Measurements from ENCODE around the gene HCN1.
"Not testable (repeated sequence)": the region's sequence is repeated elsewhere in the genome, so short reads cannot be mapped to it uniquely, and the experiment has no call there.

HCN1 gene

GRCh38 chr5:45417285-45417998, 278.7 kb downstream of the HCN1 start:
- DNase-seq, result no peak
- Mint-ChIP-seq H3K4me1 (ENCODE audit: low read depth) (no peaks in the 10 kb centered on the region), H3K36me3 (ENCODE audit: low read depth) (no peaks in the 10 kb centered on the region), H3K9me3 (peaks cover 16% of the 10 kb centered on the region), H3K4me3 (no peak overlapping the region), H3K27me3 (no peaks in the 10 kb centered on the region), H3K27ac (no peak overlapping the region)

GRCh38 chr5:45414620-45415573, 281.3 kb downstream of the HCN1 start:
- Mint-ChIP-seq H3K27ac (no peak overlapping the region), H3K4me3 (no peak overlapping the region), H3K27me3 (no peaks in the 10 kb centered on the region), H3K9me3 (peaks cover 20% of the 10 kb centered on the region), H3K36me3 (ENCODE audit: low read depth) (no peaks in the 10 kb centered on the region), H3K4me1 (ENCODE audit: low read depth) (no peaks in the 10 kb centered on the region)
- DNase-seq, result no peak

GRCh38 chr5:45411971-45412612, 284.1 kb downstream of the HCN1 start:
- Mint-ChIP-seq H3K4me1 (ENCODE audit: low read depth) (no peaks in the 10 kb centered on the region), H3K9me3 (peaks cover 19% of the 10 kb centered on the region), H3K36me3 (ENCODE audit: low read depth) (no peaks in the 10 kb centered on the region), H3K4me3 (no peak overlapping the region), H3K27ac (no peak overlapping the region), H3K27me3 (no peaks in the 10 kb centered on the region)
- DNase-seq, result no peak

- Mint-ChIP-seq H3K36me3 (ENCODE audit: low read depth) (no peaks in the 10 kb centered on the region), H3K27me3 (no peaks in the 10 kb centered on the region), H3K4me1 (ENCODE audit: low read depth) (no peaks in the 10 kb centered on the region), H3K9me3 (peaks cover 17% of the 10 kb centered on the region), H3K27ac (no peak overlapping the region), H3K4me3 (no peak overlapping the region)
- DNase-seq, result no peak
Observed at GRCh38 chr5:45410304-45410995, 285.7 kb downstream of the HCN1 start.

GRCh38 chr5:45408067-45408466, 288.1 kb downstream of the HCN1 start:
- Mint-ChIP-seq H3K27me3 (no peaks in the 10 kb centered on the region), H3K4me1 (ENCODE audit: low read depth) (no peaks in the 10 kb centered on the region), H3K9me3 (peaks cover 11% of the 10 kb centered on the region), H3K4me3 (no peak overlapping the region), H3K27ac (no peak overlapping the region), H3K36me3 (ENCODE audit: low read depth) (no peaks in the 10 kb centered on the region)
- DNase-seq, result no peak

- Mint-ChIP-seq H3K36me3 (ENCODE audit: low read depth) (no peaks in the 10 kb centered on the region), H3K4me1 (ENCODE audit: low read depth) (no peaks in the 10 kb centered on the region), H3K27me3 (no peaks in the 10 kb centered on the region), H3K9me3 (peaks cover 2% of the 10 kb centered on the region), H3K4me3 (no peak overlapping the region), H3K27ac (no peak overlapping the region)
- no peak for DNase-seq
Observed at GRCh38 chr5:45402804-45403455, 293.2 kb downstream of the HCN1 start.

GRCh38 chr5:45399041-45399440, 297.1 kb downstream of the HCN1 start:
- Mint-ChIP-seq H3K27ac (no peak overlapping the region), H3K9me3 (peaks cover 4% of the 10 kb centered on the region), H3K27me3 (no peaks in the 10 kb centered on the region), H3K36me3 (ENCODE audit: low read depth) (no peaks in the 10 kb centered on the region), H3K4me3 (no peak overlapping the region), H3K4me1 (ENCODE audit: low read depth) (no peaks in the 10 kb centered on the region)
- DNase-seq, result no peak

- no peak for DNase-seq
Observed at GRCh38 chr5:45385321-45386058, 310.7 kb downstream of the HCN1 start.

GRCh38 chr5:45383985-45384384, 312.2 kb downstream of the HCN1 start:
- Mint-ChIP-seq H3K36me3 (ENCODE audit: low read depth) (no peaks in the 10 kb centered on the region), H3K27me3 (no peaks in the 10 kb centered on the region), H3K27ac (no peak overlapping the region), H3K4me1 (ENCODE audit: low read depth) (no peaks in the 10 kb centered on the region), H3K9me3 (peaks cover 8% of the 10 kb centered on the region), H3K4me3 (no peak overlapping the region)
- no peak for DNase-seq

More at GRCh38 chr5:45385321-45386058, 310.7 kb downstream of the HCN1 start:
- H3K27ac Mint-ChIP-seq, result no peak overlapping the region
- peaks cover 14% of the 10 kb centered on the region for H3K9me3 Mint-ChIP-seq
- H3K4me1 Mint-ChIP-seq (ENCODE audit: low read depth), result no peaks in the 10 kb centered on the region
- no peak overlapping the region for H3K4me3 Mint-ChIP-seq
- H3K36me3 Mint-ChIP-seq (ENCODE audit: low read depth), result no peaks in the 10 kb centered on the region
- no peaks in the 10 kb centered on the region for H3K27me3 Mint-ChIP-seq

GRCh38 chr5:45382583-45382982, 313.6 kb downstream of the HCN1 start:
- DNase-seq, result no peak

GRCh38 chr5:45376417-45376816, 319.8 kb downstream of the HCN1 start:
- H3K27me3 Mint-ChIP-seq, result no peaks in the 10 kb centered on the region
- peaks cover 7% of the 10 kb centered on the region for H3K9me3 Mint-ChIP-seq
- no peaks in the 10 kb centered on the region for H3K4me1 Mint-ChIP-seq (ENCODE audit: low read depth)
- H3K36me3 Mint-ChIP-seq (ENCODE audit: low read depth), result no peaks in the 10 kb centered on the region
- no peak for DNase-seq
- H3K27ac Mint-ChIP-seq, result no peak overlapping the region
- H3K4me3 Mint-ChIP-seq, result no peak overlapping the region

More at GRCh38 chr5:45382583-45382982, 313.6 kb downstream of the HCN1 start:
- H3K36me3 Mint-ChIP-seq (ENCODE audit: low read depth), result no peaks in the 10 kb centered on the region
- H3K4me1 Mint-ChIP-seq (ENCODE audit: low read depth), result no peaks in the 10 kb centered on the region
- no peaks in the 10 kb centered on the region for H3K27me3 Mint-ChIP-seq
- H3K9me3 Mint-ChIP-seq, result peaks cover 8% of the 10 kb centered on the region
- H3K4me3 Mint-ChIP-seq, result no peak overlapping the region
- H3K27ac Mint-ChIP-seq, result no peak overlapping the region

GRCh38 chr5:45372629-45373028, 323.6 kb downstream of the HCN1 start:
- H3K4me3 Mint-ChIP-seq, result no peak overlapping the region
- H3K27ac Mint-ChIP-seq, result no peak overlapping the region
- H3K4me1 Mint-ChIP-seq (ENCODE audit: low read depth), result no peaks in the 10 kb centered on the region
- H3K9me3 Mint-ChIP-seq, result peaks cover 12% of the 10 kb centered on the region
- no peaks in the 10 kb centered on the region for H3K27me3 Mint-ChIP-seq
- no peak for DNase-seq
- no peaks in the 10 kb centered on the region for H3K36me3 Mint-ChIP-seq (ENCODE audit: low read depth)

GRCh38 chr5:45371423-45371822, 324.8 kb downstream of the HCN1 start:
- not testable (repeated sequence) for H3K4me3 Mint-ChIP-seq; H3K27ac Mint-ChIP-seq; H3K4me1 Mint-ChIP-seq (ENCODE audit: low read depth); H3K36me3 Mint-ChIP-seq (ENCODE audit: low read depth); DNase-seq; H3K9me3 Mint-ChIP-seq; H3K27me3 Mint-ChIP-seq
